LNCaP clone FGC (cell line): Measurements from ENCODE around the gene GRAMD4.

ENCODE experiments used
- DNase-seq: peaks from one replicate; pipeline ENCODE4 v3.0.0-alpha.2; 2011; ENCODE audit warnings: low read depth
- H3K4me3 ChIP-seq: 2 replicates; pipeline ENCODE4 v1.5.1; 2011; ENCODE audit warnings: mild to moderate bottlenecking, low read depth, low read length, control low read depth
- CTCF ChIP-seq: IDR thresholded peaks from 2 replicates; pipeline ENCODE4 v1.5.1; 2012; ENCODE audit warnings: mild to moderate bottlenecking; ENCODE audit not compliant: control insufficient read depth, insufficient read depth; ENCODE audit errors: extremely low read depth

The GRAMD4 gene

DNA sequence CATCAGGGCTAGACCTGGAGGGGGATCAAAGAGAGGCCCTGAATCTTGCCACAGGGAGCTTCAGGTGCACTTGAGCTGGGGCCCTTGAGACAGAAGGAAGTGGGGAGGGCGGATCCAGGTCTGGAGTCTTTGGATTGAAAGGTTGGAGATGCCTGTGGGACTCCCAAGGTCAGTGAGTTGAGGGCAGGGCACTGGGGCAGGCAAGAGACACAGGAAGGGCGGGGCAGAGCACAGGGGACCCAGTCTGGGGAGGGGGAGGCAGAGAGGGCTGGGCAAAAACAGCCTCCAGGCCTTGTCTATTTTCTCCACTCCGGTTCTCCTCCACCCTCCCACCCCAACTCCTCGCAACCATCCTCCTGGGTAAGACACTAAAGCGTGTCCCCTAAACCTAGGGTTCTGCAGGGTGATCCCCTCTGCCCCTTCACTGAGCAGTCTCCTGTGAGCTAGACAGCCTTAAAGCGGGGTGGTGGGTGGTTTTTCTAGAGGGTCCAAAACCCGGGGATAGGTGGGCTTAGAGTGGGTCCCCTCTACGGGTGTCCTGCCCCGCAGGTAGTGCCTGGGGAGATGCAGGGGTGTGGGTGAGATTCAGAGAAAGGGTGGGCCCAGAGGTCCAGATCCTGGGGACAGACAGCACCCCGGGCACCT is 44.2 kb upstream of the GRAMD4 start:
- no peak for TF ChIP-seq CTCF
- H3K4me3 ChIP-seq, result peak overlapping the region; percentile 39
- no peak for DNase-seq

- no peak for DNase-seq
- TF ChIP-seq CTCF, result no peak
- peak overlapping the region; percentile 64 for H3K4me3 ChIP-seq
Measured at GRCh38 chr22:46576556-46577367, 43.4 kb upstream of the GRAMD4 start.

DNA sequence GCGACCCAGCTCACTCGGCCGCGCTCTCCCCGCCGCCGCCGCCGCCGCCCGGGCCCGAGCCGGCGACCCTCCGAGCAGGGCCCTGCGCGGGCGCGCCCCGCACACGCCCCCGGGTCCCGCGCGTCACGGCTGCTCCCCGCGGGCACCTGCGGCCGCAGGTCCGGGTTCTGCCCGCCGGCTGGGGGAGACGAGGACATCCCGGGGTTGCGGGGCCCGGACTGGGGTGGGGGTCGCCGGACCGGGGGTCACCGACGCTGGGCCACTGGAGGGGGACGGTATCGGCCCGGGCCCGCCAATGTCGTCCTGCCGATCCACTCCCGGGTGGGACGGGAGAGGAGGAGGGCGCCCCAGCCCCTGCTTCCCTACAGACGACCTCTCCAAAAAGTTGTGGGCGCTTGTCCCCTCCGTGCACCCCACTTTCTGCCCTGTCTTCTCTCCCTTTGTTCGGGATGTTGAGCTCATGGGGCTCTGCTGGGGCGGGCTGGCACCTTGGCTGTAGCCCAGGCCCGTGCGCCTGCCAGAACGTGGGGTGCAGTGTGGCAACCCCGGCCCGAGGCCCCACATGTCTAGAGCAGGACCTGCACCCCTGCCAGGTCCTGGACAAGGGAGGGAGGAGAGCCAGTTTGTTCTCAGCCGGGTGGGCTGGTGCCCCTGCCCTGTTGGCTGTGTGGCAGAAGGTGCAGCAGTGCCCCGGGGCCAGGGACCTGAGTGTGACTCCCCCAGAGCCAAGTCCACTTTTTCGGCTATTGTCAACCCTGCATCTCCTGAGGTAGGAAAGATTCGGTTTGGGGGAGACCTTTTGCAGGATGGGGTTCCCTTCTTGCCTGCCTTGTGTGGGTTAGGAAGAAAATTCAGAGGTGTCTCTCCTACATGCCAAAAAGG is 42.6 kb upstream of the GRAMD4 start:
- H3K4me3 ChIP-seq, result peak overlapping the region; percentile 64
- TF ChIP-seq CTCF, result no peak
- no peak for DNase-seq

DNA sequence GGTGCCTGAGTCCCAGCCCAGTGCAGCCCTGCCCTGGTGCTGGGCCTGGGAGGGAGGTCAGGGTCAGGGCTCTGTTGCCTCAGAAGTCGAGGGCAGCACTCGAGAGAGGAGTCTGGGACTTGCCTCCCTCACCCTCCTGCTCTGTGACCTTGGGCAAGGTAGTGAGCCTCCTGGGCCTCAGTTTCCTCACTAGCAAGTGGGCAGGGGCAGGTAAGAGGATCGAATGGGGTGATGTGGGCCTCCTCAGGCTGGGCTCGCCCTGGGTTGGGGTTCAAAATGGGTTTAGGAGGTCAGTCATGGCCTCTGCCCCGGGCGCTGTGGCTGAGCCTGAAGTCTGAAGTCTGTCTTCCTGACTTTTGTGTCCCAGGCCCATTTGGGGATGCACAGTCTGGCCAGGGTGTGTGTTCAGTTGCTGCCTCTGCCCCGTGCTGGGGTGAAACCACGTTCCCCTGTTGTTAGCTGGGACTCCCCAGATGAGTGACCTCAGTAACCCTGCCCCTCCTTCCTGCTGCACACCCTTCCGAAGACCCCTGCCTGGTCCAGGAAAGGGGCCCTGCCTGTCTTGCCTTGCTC is 41.8 kb upstream of the GRAMD4 start:
- no peak for DNase-seq
- no peak for TF ChIP-seq CTCF
- H3K4me3 ChIP-seq, result peak overlapping the region; percentile 64; the same call in 1 of the 2 replicates

- no peak for TF ChIP-seq CTCF
- H3K4me3 ChIP-seq, result no peak overlapping the region
- no peak for DNase-seq
Measured at GRCh38 chr22:46578824-46579561, 41.2 kb upstream of the GRAMD4 start.

- no peak for DNase-seq
- no peak for TF ChIP-seq CTCF
- H3K4me3 ChIP-seq, result no peak overlapping the region
Measured at GRCh38 chr22:46579751-46580449, 40.3 kb upstream of the GRAMD4 start.
